ENCODE measurements around the gene SUFU.

The SUFU gene

DNA sequence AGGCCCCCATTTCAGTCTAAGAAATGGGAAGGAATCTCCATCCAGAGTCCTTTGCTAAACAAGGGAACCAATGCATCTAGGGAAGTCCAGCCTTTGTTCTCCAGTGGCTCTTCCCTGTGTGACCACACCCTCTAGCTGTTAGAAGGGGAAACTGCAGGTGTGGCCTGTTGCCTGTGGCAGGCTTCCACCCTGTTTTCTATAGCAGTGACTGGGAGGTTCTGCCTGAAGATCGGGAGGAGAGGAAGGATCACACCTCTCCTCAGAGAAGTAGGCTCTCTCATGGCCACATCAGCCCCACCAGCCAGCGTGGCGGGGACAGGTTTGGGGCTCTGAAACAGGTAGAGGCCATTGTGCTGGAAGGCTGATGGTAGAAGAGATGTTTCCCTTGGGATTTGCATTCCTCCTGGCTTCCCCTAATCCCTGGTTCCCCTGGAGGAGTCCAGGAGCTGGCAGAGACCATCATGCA, 92.8 kb downstream of the SUFU start:
- H3K9ac ChIP-seq (ENCODE audit: low read length) = no peak overlapping the region
- no peaks in the 10 kb centered on the region for H3K9me3 ChIP-seq (ENCODE audit: insufficient read depth, low read length)
- H3K4me3 ChIP-seq (ENCODE audit: low read length) = no peak overlapping the region
- no peaks in the 10 kb centered on the region for H3K79me2 ChIP-seq (ENCODE audit: low read length)
- no peaks in the 10 kb centered on the region for H3K36me3 ChIP-seq (replicated peaks; ENCODE audit: low read depth, low read length)
- no peak overlapping the region for H3K4me2 ChIP-seq (ENCODE audit: low read length)
- no peaks in the 10 kb centered on the region for H3K4me1 ChIP-seq (ENCODE audit: low read length)
- H4K20me1 ChIP-seq (ENCODE audit: insufficient read depth, low read length) = no peaks in the 10 kb centered on the region
- H3K27ac ChIP-seq (ENCODE audit: low read length) = no peak overlapping the region
- H3K27me3 ChIP-seq (ENCODE audit: low read depth, low read length) = no peaks in the 10 kb centered on the region
- TF ChIP-seq CTCF (IDR thresholded peaks at IDR 0.05; ENCODE audit: low read depth, low read length) (peak; percentile 65), EZH2phosphoT487 (IDR thresholded peaks at IDR 0.05; ENCODE audit: low read depth) (no peak)
- no peak overlapping the region for H2AFZ ChIP-seq (ENCODE audit: low read depth, low read length)

- TF ChIP-seq EZH2phosphoT487 (IDR thresholded peaks at IDR 0.05; ENCODE audit: low read depth) = no peak
- TF ChIP-seq CTCF (IDR thresholded peaks at IDR 0.05; ENCODE audit: low read depth, low read length) = no peak
- H3K9ac ChIP-seq (ENCODE audit: low read length) = no peak overlapping the region
- H3K9me3 ChIP-seq (ENCODE audit: insufficient read depth, low read length) = no peaks in the 10 kb centered on the region
- H3K27me3 ChIP-seq (ENCODE audit: low read depth, low read length) = no peaks in the 10 kb centered on the region
- no peak overlapping the region for H2AFZ ChIP-seq (ENCODE audit: low read depth, low read length)
- no peaks in the 10 kb centered on the region for H3K79me2 ChIP-seq (ENCODE audit: low read length)
- no peak overlapping the region for H3K4me2 ChIP-seq (ENCODE audit: low read length)
- H3K4me3 ChIP-seq (ENCODE audit: low read length) = no peak overlapping the region
- no peaks in the 10 kb centered on the region for H4K20me1 ChIP-seq (ENCODE audit: insufficient read depth, low read length)
- H3K4me1 ChIP-seq (ENCODE audit: low read length) = no peaks in the 10 kb centered on the region
- H3K27ac ChIP-seq (ENCODE audit: low read length) = no peak overlapping the region
- H3K36me3 ChIP-seq (replicated peaks; ENCODE audit: low read depth, low read length) = no peaks in the 10 kb centered on the region
These were observed 93.6 kb downstream of the SUFU start for GRCh38 chr10:102597131-102597991.

- H3K36me3 ChIP-seq (replicated peaks; ENCODE audit: low read depth, low read length) = no peaks in the 10 kb centered on the region
- no peak overlapping the region for H3K4me2 ChIP-seq (ENCODE audit: low read length)
- TF ChIP-seq CTCF (IDR thresholded peaks at IDR 0.05; ENCODE audit: low read depth, low read length) (no peak), EZH2phosphoT487 (IDR thresholded peaks at IDR 0.05; ENCODE audit: low read depth) (no peak)
- no peaks in the 10 kb centered on the region for H4K20me1 ChIP-seq (ENCODE audit: insufficient read depth, low read length)
- no peak overlapping the region for H3K4me3 ChIP-seq (ENCODE audit: low read length)
- H3K4me1 ChIP-seq (ENCODE audit: low read length) = no peaks in the 10 kb centered on the region
- no peaks in the 10 kb centered on the region for H3K9me3 ChIP-seq (ENCODE audit: insufficient read depth, low read length)
- H3K27ac ChIP-seq (ENCODE audit: low read length) = no peak overlapping the region
- H3K79me2 ChIP-seq (ENCODE audit: low read length) = no peaks in the 10 kb centered on the region
- no peak overlapping the region for H3K9ac ChIP-seq (ENCODE audit: low read length)
- H2AFZ ChIP-seq (ENCODE audit: low read depth, low read length) = no peak overlapping the region
- H3K27me3 ChIP-seq (ENCODE audit: low read depth, low read length) = no peaks in the 10 kb centered on the region
These were observed 94.5 kb downstream of the SUFU start for GRCh38 chr10:102598243-102598642.

DNA sequence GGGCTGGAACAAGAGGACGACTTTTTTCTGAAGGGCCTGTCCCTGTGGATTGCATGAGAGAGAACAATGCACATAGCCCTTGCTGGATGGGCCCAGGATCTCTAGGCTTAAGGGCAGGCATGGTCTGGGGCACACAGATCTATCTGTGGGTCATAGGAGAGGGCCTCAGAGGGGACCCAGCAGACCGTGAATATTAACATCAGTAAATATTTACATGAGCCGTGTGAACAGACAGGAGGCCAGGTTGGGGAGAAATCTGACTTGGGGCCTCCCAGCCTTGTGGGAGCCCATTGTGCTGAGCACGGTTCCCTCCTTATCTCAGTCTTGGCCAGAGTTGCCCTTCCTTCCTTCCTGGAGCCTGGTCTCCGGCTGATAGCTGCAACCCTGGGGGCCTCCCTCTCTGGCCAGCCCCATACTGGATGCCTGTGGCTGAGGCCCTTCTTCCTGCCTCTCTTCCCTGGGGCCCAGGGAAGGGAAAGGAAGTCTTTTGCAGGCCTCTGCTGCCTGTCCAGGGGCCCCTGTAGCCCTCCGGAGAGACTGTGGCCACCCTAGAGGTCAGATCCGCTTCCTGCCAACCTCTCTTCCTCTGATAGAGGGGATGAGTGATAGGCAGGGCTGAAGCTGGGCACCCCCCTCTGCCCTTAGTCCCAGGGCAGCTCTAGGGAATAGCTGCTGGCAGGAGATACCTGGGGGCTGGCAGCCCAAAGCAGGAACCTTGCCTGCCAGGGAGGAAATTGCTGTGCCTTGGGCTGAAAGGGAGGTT, 96.0 kb downstream of the SUFU start:
- Histone ChIP-seq H4K20me1 (ENCODE audit: insufficient read depth, low read length) (no peaks in the 10 kb centered on the region), H3K27ac (ENCODE audit: low read length) (no peak overlapping the region), H3K4me3 (ENCODE audit: low read length) (no peak overlapping the region), H3K4me1 (ENCODE audit: low read length) (peaks cover 5% of the 10 kb centered on the region), H3K36me3 (replicated peaks; ENCODE audit: low read depth, low read length) (no peaks in the 10 kb centered on the region), H3K9me3 (ENCODE audit: insufficient read depth, low read length) (no peaks in the 10 kb centered on the region), H3K27me3 (ENCODE audit: low read depth, low read length) (no peaks in the 10 kb centered on the region), H2AFZ (ENCODE audit: low read depth, low read length) (no peak overlapping the region), H3K9ac (ENCODE audit: low read length) (no peak overlapping the region), H3K79me2 (ENCODE audit: low read length) (no peaks in the 10 kb centered on the region), H3K4me2 (ENCODE audit: low read length) (no peak overlapping the region)
- TF ChIP-seq CTCF (IDR thresholded peaks at IDR 0.05; ENCODE audit: low read depth, low read length) (no peak), EZH2phosphoT487 (IDR thresholded peaks at IDR 0.05; ENCODE audit: low read depth) (no peak)
